Measurements from ENCODE around the gene MN1. TPM values are rescaled to one million over a fixed set of nuclear protein-coding genes. Genes with fewer than 3 reads are reported as not detected.

MN1 gene
- total and polyA plus RNA-seq, 2 donors (not counting 1 experiment from before 2014, with no cell fraction given): 0.02 to 0.12 TPM

- Mint-ChIP-seq H3K4me3 (no peak overlapping the region), H3K9me3 (ENCODE audit: insufficient read depth) (no peaks in the 10 kb centered on the region), H3K27me3 (peaks cover 3% of the 10 kb centered on the region), H3K4me1 (no peaks in the 10 kb centered on the region), H3K27ac (no peak overlapping the region)
- ChIA-PET POLR2A (no interaction called here), CTCF (no interaction called here)
- no peak overlapping the region for H3K4me3 ChIP-seq (ENCODE audit: control extremely low read depth in 1 of 5, extremely low read depth in 1 of 5, insufficient read depth in 1 of 5, low read depth in 2 of 5, low read length in 4 of 5)
- peaks cover 0 to 4% (median 0%) of the 10 kb centered on the region in 3 donors for H3K9me3 ChIP-seq (ENCODE audit: control extremely low read depth in 1 of 3, control insufficient read depth in 2 of 3, insufficient read depth in 1 of 3, low read length in 2 of 3)
- no peaks in the 10 kb centered on the region for H3K79me2 ChIP-seq (ENCODE audit: control insufficient read depth, insufficient read depth, low read length)
- DNase-seq (no peak), ATAC-seq (ENCODE audit: low read depth) (no peak)
- H3K4me1 ChIP-seq (ENCODE audit: control insufficient read depth in 2 of 2, insufficient read depth in 2 of 2, low read length in 2 of 2): no peaks in the 10 kb centered on the region
- no peaks in the 10 kb centered on the region for H3K36me3 ChIP-seq (replicated peaks in 1 of 2; ENCODE audit: control extremely low read depth in 1 of 2, control insufficient read depth in 1 of 2, extremely low read depth in 1 of 2, insufficient read depth in 2 of 2, low read length in 1 of 2)
- no peak overlapping the region for H3K27ac ChIP-seq (ENCODE audit: low read length in 2 of 2)
- no peak overlapping the region for H3K9ac ChIP-seq (ENCODE audit: low read length)
- no peak overlapping the region for H3K4me2 ChIP-seq (replicated peaks; ENCODE audit: low read depth, low read length, poor library complexity, severe bottlenecking)
- no peak for TF ChIP-seq EZH2 (IDR thresholded peaks at IDR 0.05; ENCODE audit: borderline replicate concordance, insufficient read depth, low read depth, low read length, poor library complexity, severe bottlenecking)
- TF ChIP-seq CTCF (IDR thresholded peaks at IDR 0.05): no peak
- H3K27me3 ChIP-seq (replicated peaks in 1 of 4; ENCODE audit: control extremely low read depth in 1 of 4, control insufficient read depth in 3 of 4, insufficient read depth in 4 of 4, low read length in 3 of 4): peaks cover 0 to 3% (median 0%) of the 10 kb centered on the region in 4 experiments
- H4K20me1 ChIP-seq (ENCODE audit: control insufficient read depth, insufficient read depth, low read length, poor library complexity, severe bottlenecking): no peaks in the 10 kb centered on the region
- no peak overlapping the region for H2AFZ ChIP-seq (ENCODE audit: insufficient read depth, low read depth, low read length, poor library complexity, severe bottlenecking)
- intact Hi-C loops (cut with micrococcal nuclease): no loop called here
- WGBS (ENCODE audit: insufficient coverage): 87% methylated on average over 4 of the region's 4 CpGs
Measured at GRCh38 chr22:27752771-27753170, 48.8 kb downstream of the MN1 start.

- H4K20me1 ChIP-seq (ENCODE audit: control insufficient read depth, insufficient read depth, low read length, poor library complexity, severe bottlenecking): no peaks in the 10 kb centered on the region
- ATAC-seq (ENCODE audit: low read depth): no peak
- H3K36me3 ChIP-seq (replicated peaks in 1 of 2; ENCODE audit: control extremely low read depth in 1 of 2, control insufficient read depth in 1 of 2, extremely low read depth in 1 of 2, insufficient read depth in 2 of 2, low read length in 1 of 2): no peaks in the 10 kb centered on the region
- POLR2A ChIA-PET: no interaction called here
- intact Hi-C loops (cut with micrococcal nuclease): no loop called here
- H2AFZ ChIP-seq (ENCODE audit: insufficient read depth, low read depth, low read length, poor library complexity, severe bottlenecking): no peak overlapping the region
- Mint-ChIP-seq H3K4me1 (no peaks in the 10 kb centered on the region), H3K4me3 (no peak overlapping the region), H3K9me3 (ENCODE audit: insufficient read depth) (no peaks in the 10 kb centered on the region), H3K27me3 (peaks cover 3% of the 10 kb centered on the region), H3K27ac (no peak overlapping the region)
- peaks cover 0 to 4% (median 0%) of the 10 kb centered on the region in 3 donors for H3K9me3 ChIP-seq (ENCODE audit: control extremely low read depth in 1 of 3, control insufficient read depth in 2 of 3, insufficient read depth in 1 of 3, low read length in 2 of 3)
- H3K9ac ChIP-seq (ENCODE audit: low read length): no peak overlapping the region
- H3K4me3 ChIP-seq (ENCODE audit: control extremely low read depth in 1 of 5, extremely low read depth in 1 of 5, insufficient read depth in 1 of 5, low read depth in 2 of 5, low read length in 4 of 5): no peak overlapping the region
- H3K27ac ChIP-seq (ENCODE audit: low read length in 2 of 2): no peak overlapping the region
- H3K79me2 ChIP-seq (ENCODE audit: control insufficient read depth, insufficient read depth, low read length): no peaks in the 10 kb centered on the region
- no peak overlapping the region for H3K4me2 ChIP-seq (replicated peaks; ENCODE audit: low read depth, low read length, poor library complexity, severe bottlenecking)
- 95% methylated on average over 4 of the region's 5 CpGs for WGBS (ENCODE audit: insufficient coverage)
- no peak for TF ChIP-seq EZH2 (IDR thresholded peaks at IDR 0.05; ENCODE audit: borderline replicate concordance, insufficient read depth, low read depth, low read length, poor library complexity, severe bottlenecking)
- no peak for TF ChIP-seq CTCF (IDR thresholded peaks at IDR 0.05)
- CTCF ChIA-PET: no interaction called here
- DNase-seq: no peak
- H3K27me3 ChIP-seq (replicated peaks in 1 of 4; ENCODE audit: control extremely low read depth in 1 of 4, control insufficient read depth in 3 of 4, insufficient read depth in 4 of 4, low read length in 3 of 4): peaks cover 0 to 3% (median 0%) of the 10 kb centered on the region in 4 experiments
- no peaks in the 10 kb centered on the region for H3K4me1 ChIP-seq (ENCODE audit: control insufficient read depth in 2 of 2, insufficient read depth in 2 of 2, low read length in 2 of 2)
Measured at GRCh38 chr22:27752141-27752540, 49.4 kb downstream of the MN1 start.
